ENCODE data around the gene MAST4. TPM values are rescaled to one million over a fixed set of nuclear protein-coding genes. Genes with fewer than 3 reads are reported as not detected.

Gene MAST4
- total RNA-seq, 2 donors from 2014 or later, result 9.5 to 20.8 TPM

- Histone ChIP-seq H3K27ac (no peak overlapping the region), H3K4me1 (no peaks in the 10 kb centered on the region), H3K9me3 (no peaks in the 10 kb centered on the region), H3K36me3 (no peaks in the 10 kb centered on the region), H3K27me3 (peaks cover 7% of the 10 kb centered on the region), H3K9ac (ENCODE audit: low read depth in 2 of 2, low read length in 2 of 2) (no peak overlapping the region), H3K4me3 (no peak overlapping the region)
- no peak for DNase-seq
- intact Hi-C loops (cut with DNase I), result no loop called here
- TF ChIP-seq, protein P1, sequence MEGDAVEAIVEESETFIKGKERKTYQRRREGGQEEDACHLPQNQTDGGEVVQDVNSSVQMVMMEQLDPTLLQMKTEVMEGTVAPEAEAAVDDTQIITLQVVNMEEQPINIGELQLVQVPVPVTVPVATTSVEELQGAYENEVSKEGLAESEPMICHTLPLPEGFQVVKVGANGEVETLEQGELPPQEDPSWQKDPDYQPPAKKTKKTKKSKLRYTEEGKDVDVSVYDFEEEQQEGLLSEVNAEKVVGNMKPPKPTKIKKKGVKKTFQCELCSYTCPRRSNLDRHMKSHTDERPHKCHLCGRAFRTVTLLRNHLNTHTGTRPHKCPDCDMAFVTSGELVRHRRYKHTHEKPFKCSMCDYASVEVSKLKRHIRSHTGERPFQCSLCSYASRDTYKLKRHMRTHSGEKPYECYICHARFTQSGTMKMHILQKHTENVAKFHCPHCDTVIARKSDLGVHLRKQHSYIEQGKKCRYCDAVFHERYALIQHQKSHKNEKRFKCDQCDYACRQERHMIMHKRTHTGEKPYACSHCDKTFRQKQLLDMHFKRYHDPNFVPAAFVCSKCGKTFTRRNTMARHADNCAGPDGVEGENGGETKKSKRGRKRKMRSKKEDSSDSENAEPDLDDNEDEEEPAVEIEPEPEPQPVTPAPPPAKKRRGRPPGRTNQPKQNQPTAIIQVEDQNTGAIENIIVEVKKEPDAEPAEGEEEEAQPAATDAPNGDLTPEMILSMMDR (IDR thresholded peaks at IDR 0.05), result no peak
Measured at GRCh38 chr5:66603164-66603563, 7.0 kb downstream of the MAST4 start.

- Histone ChIP-seq H3K27me3 (no peaks in the 10 kb centered on the region), H3K36me3 (no peaks in the 10 kb centered on the region), H3K9ac (ENCODE audit: low read depth in 2 of 2, low read length in 2 of 2) (no peak overlapping the region), H3K4me3 (no peak overlapping the region), H3K27ac (no peak overlapping the region), H3K9me3 (no peaks in the 10 kb centered on the region), H3K4me1 (no peaks in the 10 kb centered on the region)
- DNase-seq, result no peak
- TF ChIP-seq, protein P1 (IDR thresholded peaks at IDR 0.05), result no peak
- intact Hi-C loops (cut with DNase I), result no loop called here
Measured at GRCh38 chr5:66603881-66604280, 7.7 kb downstream of the MAST4 start.

- TF ChIP-seq, protein P1 (IDR thresholded peaks at IDR 0.05), result no peak
- Histone ChIP-seq H3K4me3 (no peak overlapping the region), H3K36me3 (no peaks in the 10 kb centered on the region), H3K9me3 (no peaks in the 10 kb centered on the region), H3K4me1 (no peaks in the 10 kb centered on the region), H3K27ac (no peak overlapping the region), H3K9ac (ENCODE audit: low read depth in 2 of 2, low read length in 2 of 2) (no peak overlapping the region), H3K27me3 (no peaks in the 10 kb centered on the region)
- intact Hi-C loops (cut with DNase I), result no loop called here
- no peak for DNase-seq
Measured at GRCh38 chr5:66606713-66607112, 10.5 kb downstream of the MAST4 start.

DNA sequence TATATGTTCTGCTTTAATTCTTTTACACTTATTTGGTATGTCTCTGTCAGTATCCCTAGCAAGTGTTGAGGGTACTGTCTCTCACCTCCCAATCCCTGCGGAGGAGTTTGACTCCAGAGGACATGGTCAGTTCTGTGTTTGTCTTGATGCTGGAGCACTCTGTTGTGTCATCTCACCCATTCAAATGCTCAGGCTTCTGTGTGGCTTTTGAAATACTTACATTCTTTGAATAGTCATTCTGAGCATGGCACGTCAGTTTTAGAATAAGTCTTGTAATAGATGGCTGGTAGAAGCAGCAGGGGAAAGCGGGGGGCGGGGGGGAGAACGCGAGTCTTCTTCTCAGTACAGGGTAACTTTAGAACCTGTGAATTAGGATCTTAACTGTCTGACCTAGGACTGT is 12.3 kb downstream of the MAST4 start:
- H3K27ac ChIP-seq, result no peak overlapping the region
- intact Hi-C loops (cut with DNase I), result no loop called here
- no peak overlapping the region for H3K4me3 ChIP-seq
- no peaks in the 10 kb centered on the region for H3K36me3 ChIP-seq
- H3K9ac ChIP-seq (ENCODE audit: low read depth in 2 of 2, low read length in 2 of 2), result no peak overlapping the region
- no peaks in the 10 kb centered on the region for H3K27me3 ChIP-seq
- no peaks in the 10 kb centered on the region for H3K4me1 ChIP-seq
- DNase-seq, result no peak
- H3K9me3 ChIP-seq, result no peaks in the 10 kb centered on the region
- TF ChIP-seq, protein P1 (IDR thresholded peaks at IDR 0.05), result no peak

GRCh38 chr5:66609615-66610014 is 13.4 kb downstream of the MAST4 start:
- intact Hi-C loops (cut with DNase I), result no loop called here
- H3K36me3 ChIP-seq, result no peaks in the 10 kb centered on the region
- H3K27me3 ChIP-seq, result no peaks in the 10 kb centered on the region
- TF ChIP-seq, protein P1 (IDR thresholded peaks at IDR 0.05), result no peak
- no peak overlapping the region for H3K4me3 ChIP-seq
- no peaks in the 10 kb centered on the region for H3K9me3 ChIP-seq
- no peak overlapping the region for H3K27ac ChIP-seq
- no peak overlapping the region for H3K9ac ChIP-seq (ENCODE audit: low read depth in 2 of 2, low read length in 2 of 2)
- no peaks in the 10 kb centered on the region for H3K4me1 ChIP-seq
- no peak for DNase-seq

DNA sequence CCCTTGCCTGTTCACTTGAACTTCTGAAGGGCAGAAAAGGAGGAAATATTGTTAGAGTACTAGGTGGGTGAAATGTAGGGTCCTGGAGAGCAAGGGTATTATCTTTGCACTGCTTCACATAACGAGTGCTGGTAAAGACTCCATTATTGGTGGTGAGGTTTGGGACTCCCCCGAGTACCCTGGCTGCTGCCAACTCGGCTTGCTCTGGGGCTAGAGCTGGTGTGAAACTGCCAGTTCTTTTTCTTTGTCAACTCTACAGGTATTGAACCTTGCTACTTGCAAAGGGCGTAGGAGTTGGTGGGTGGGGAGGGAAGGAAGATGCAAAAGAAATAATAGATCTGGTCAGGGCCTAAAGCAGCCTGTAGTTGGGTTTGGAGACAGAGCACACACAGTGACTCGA is 16.0 kb downstream of the MAST4 start:
- intact Hi-C loops (cut with DNase I), result no loop called here
- H3K9ac ChIP-seq (ENCODE audit: low read depth in 2 of 2, low read length in 2 of 2), result no peak overlapping the region

More for the DNA sequence above, 16.0 kb downstream of the MAST4 start:
- Histone ChIP-seq H3K27ac (no peak overlapping the region), H3K9me3 (no peaks in the 10 kb centered on the region), H3K36me3 (no peaks in the 10 kb centered on the region), H3K4me3 (no peak overlapping the region), H3K27me3 (no peaks in the 10 kb centered on the region), H3K4me1 (no peaks in the 10 kb centered on the region)
- no peak for DNase-seq
- TF ChIP-seq, protein P1 (IDR thresholded peaks at IDR 0.05), result no peak
